OCI-LY7 (cell line): Measurements from ENCODE around the gene PCSK9. TPM values are rescaled to one million over a fixed set of nuclear protein-coding genes. Genes with fewer than 3 reads are reported as not detected.

Experiments
- BruUV-seq: library from RNA; stranded (reverse); fragments of 400-500 nt; replicated peaks from 2 replicates; lab custom pipeline; 2021; lab: Mats Ljungman, UMichigan
- CTCF ChIA-PET: fragments of 300-600 bp; sonication (Branson Sonifier 250); formaldehyde crosslinking; loops from one replicate; lab custom pipeline; 2022; ENCODE audit warnings: antibody characterized with exemption; ENCODE audit not compliant: unreplicated experiment; lab: Charles Lee
- POLR2A ChIA-PET: fragments of 300-600 bp; sonication (Branson Sonifier 250); formaldehyde crosslinking; loops from one replicate; lab custom pipeline; 2022; ENCODE audit warnings: antibody characterized with exemption; lab: Charles Lee
- DNase-seq: peaks from one replicate; pipeline ENCODE4 v3.0.0-alpha.2; 2015; ENCODE audit warnings: low spot score
- H2AFZ ChIP-seq: fragments of 200-600 bp; sonication (generic), shearing (Covaris generic); 2 replicates; pipeline ENCODE4 v1.6.1; 2014; ENCODE audit warnings: mild to moderate bottlenecking, antibody characterized with exemption, low read length, moderate library complexity
- H3K27ac ChIP-seq: fragments of 200-600 bp; sonication (generic); 2 replicates; pipeline ENCODE4 v1.5.1; 2014; ENCODE audit warnings: mixed run types, low read depth, mild to moderate bottlenecking, moderate library complexity, low read length, inconsistent platforms; ENCODE audit not compliant: poor library complexity, severe bottlenecking
- H3K36me3 ChIP-seq: fragments of 200-600 bp; sonication (generic); 2 replicates; pipeline ENCODE4 v1.6.1; 2014; ENCODE audit warnings: mild to moderate bottlenecking, antibody characterized with exemption, low read length, moderate library complexity, mixed read lengths; ENCODE audit not compliant: insufficient read depth
- H3K4me1 ChIP-seq: fragments of 200-600 bp; sonication (generic); 2 replicates; pipeline ENCODE4 v1.5.1; 2014; ENCODE audit warnings: mild to moderate bottlenecking, low read length; ENCODE audit not compliant: insufficient read depth, poor library complexity, severe bottlenecking
- H3K4me2 ChIP-seq: fragments of 200-600 bp; sonication (generic); 2 replicates; pipeline ENCODE4 v1.6.1; 2014; ENCODE audit warnings: mild to moderate bottlenecking, low read length
- H3K4me3 ChIP-seq: fragments of 200-600 bp; sonication (generic); 2 replicates; pipeline ENCODE4 v1.5.1; 2014; ENCODE audit warnings: mild to moderate bottlenecking, low read depth, low read length; ENCODE audit not compliant: poor library complexity, severe bottlenecking
- H3K79me2 ChIP-seq: fragments of 200-600 bp; sonication (generic); 2 replicates; pipeline ENCODE4 v1.6.1; 2016; ENCODE audit warnings: low read depth, mild to moderate bottlenecking, low read length, moderate library complexity, mixed read lengths; ENCODE audit not compliant: insufficient read depth
- H3K9me2 ChIP-seq: fragments of 200-600 bp; sonication (generic); 2 replicates; pipeline ENCODE4 v1.6.1; 2016; ENCODE audit warnings: mild to moderate bottlenecking, low read length, mixed read lengths; ENCODE audit not compliant: insufficient read depth
- H3K9me3 ChIP-seq: fragments of 200-600 bp; sonication (generic); 2 replicates; pipeline ENCODE4 v1.6.1; 2014; ENCODE audit warnings: mild to moderate bottlenecking, mixed run types, low read length, mixed read lengths
- H4K20me1 ChIP-seq: fragments of 200-600 bp; sonication (generic); 2 replicates; pipeline ENCODE4 v1.6.1; 2014; ENCODE audit warnings: mild to moderate bottlenecking, antibody characterized with exemption, low read length, moderate library complexity, mixed read lengths; ENCODE audit not compliant: insufficient read depth
- EZH2phosphoT487 ChIP-seq: fragments of 200-600 bp; sonication (generic); IDR thresholded peaks from 2 replicates; pipeline ENCODE4 v1.6.1; 2018; ENCODE audit warnings: low read depth, borderline replicate concordance, mild to moderate bottlenecking, mixed run types, antibody characterized with exemption, low read length, moderate library complexity, mixed read lengths
- intact Hi-C: fragments of 100-400 bp; cut with micrococcal nuclease; formaldehyde crosslinking; loops from one replicate; pipeline ENCODE4 v1.10.0; 2022; ENCODE audit not compliant: unreplicated experiment
- total RNA-seq, 2 experiments: library from RNA; depleted of rRNA in 1 of 2; stranded (reverse); fragments of >200 nt in 1 of 2; shearing (Covaris generic) in 1 of 2; gene quantifications; 2 replicates each; pipeline ENCODE4 v1.2.3, GENCODE V29; 2014 to 2022
- TF ChIP-seq, protein P1 (sequence below): fragments of 200-600 bp; sonication (generic); conservative IDR thresholded peaks from 2 replicates; pipeline ENCODE4 v1.5.1; 2014; ENCODE audit warnings: mild to moderate bottlenecking, antibody characterized with exemption, low read length, moderate library complexity, mixed read lengths

Gene PCSK9
- total RNA-seq, 2 experiments from 2014 or later = not detected

- BruUV-seq = no TSS peak
- CTCF ChIA-PET = no interaction called here
- Histone ChIP-seq H3K9me2 (no peaks in the 10 kb centered on the region), H3K27ac (no peak overlapping the region), H3K9me3 (no peaks in the 10 kb centered on the region), H3K4me1 (no peaks in the 10 kb centered on the region), H3K4me2 (no peak overlapping the region), H3K4me3 (no peak overlapping the region), H3K36me3 (no peaks in the 10 kb centered on the region), H4K20me1 (no peaks in the 10 kb centered on the region), H3K79me2 (no peaks in the 10 kb centered on the region), H2AFZ (no peak overlapping the region)
- no peak for TF ChIP-seq EZH2phosphoT487
- POLR2A ChIA-PET = no interaction called here
- intact Hi-C loops = no loop called here
- DNase-seq = no peak
These were observed 29.0 kb upstream of the PCSK9 start for GRCh38 chr1:55010194-55010886.

DNA sequence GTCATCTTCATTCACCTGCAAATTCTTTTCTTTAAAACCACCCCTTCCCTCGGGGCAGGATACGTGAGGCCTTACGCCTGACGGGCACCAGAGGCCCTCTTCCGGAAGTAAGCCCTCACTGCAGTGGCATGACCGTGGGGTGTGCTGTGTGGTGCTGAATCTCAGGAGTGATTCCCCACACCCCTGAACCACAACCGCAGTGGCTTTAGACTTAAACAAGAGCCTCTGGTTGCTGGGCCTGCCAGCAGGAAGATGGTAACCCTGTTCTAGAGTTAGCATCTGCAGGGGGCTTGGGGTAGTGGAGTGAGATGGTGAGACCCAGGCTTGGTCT, 28.5 kb upstream of the PCSK9 start:
- intact Hi-C loops = no loop called here
- Histone ChIP-seq H3K79me2 (no peaks in the 10 kb centered on the region), H2AFZ (no peak overlapping the region), H3K4me2 (no peak overlapping the region), H3K9me2 (no peaks in the 10 kb centered on the region), H3K27ac (no peak overlapping the region), H3K4me1 (no peaks in the 10 kb centered on the region), H4K20me1 (no peaks in the 10 kb centered on the region), H3K36me3 (no peaks in the 10 kb centered on the region), H3K9me3 (no peaks in the 10 kb centered on the region), H3K4me3 (no peak overlapping the region)
- TF ChIP-seq EZH2phosphoT487 = no peak
- TF ChIP-seq, protein P1, sequence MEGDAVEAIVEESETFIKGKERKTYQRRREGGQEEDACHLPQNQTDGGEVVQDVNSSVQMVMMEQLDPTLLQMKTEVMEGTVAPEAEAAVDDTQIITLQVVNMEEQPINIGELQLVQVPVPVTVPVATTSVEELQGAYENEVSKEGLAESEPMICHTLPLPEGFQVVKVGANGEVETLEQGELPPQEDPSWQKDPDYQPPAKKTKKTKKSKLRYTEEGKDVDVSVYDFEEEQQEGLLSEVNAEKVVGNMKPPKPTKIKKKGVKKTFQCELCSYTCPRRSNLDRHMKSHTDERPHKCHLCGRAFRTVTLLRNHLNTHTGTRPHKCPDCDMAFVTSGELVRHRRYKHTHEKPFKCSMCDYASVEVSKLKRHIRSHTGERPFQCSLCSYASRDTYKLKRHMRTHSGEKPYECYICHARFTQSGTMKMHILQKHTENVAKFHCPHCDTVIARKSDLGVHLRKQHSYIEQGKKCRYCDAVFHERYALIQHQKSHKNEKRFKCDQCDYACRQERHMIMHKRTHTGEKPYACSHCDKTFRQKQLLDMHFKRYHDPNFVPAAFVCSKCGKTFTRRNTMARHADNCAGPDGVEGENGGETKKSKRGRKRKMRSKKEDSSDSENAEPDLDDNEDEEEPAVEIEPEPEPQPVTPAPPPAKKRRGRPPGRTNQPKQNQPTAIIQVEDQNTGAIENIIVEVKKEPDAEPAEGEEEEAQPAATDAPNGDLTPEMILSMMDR = no peak
- no peak for DNase-seq
- CTCF ChIA-PET = no interaction called here
- no TSS peak for BruUV-seq
- POLR2A ChIA-PET = no interaction called here

- Histone ChIP-seq H3K4me2 (no peak overlapping the region), H3K4me3 (no peak overlapping the region), H3K9me3 (no peaks in the 10 kb centered on the region), H2AFZ (no peak overlapping the region), H3K27ac (no peak overlapping the region), H3K4me1 (no peaks in the 10 kb centered on the region), H3K79me2 (no peaks in the 10 kb centered on the region), H3K36me3 (no peaks in the 10 kb centered on the region), H4K20me1 (no peaks in the 10 kb centered on the region; the same call in 1 of the 2 replicates), H3K9me2 (no peaks in the 10 kb centered on the region)
- ChIA-PET CTCF (no interaction called here), POLR2A (no interaction called here)
- intact Hi-C loops = no loop called here
- no TSS peak for BruUV-seq
- no peak for TF ChIP-seq EZH2phosphoT487
- TF ChIP-seq, protein P1 = no peak
- DNase-seq = no peak
These were observed 26.7 kb upstream of the PCSK9 start for GRCh38 chr1:55012661-55013060.
